Thymus (tissue), 11 donors: ENCODE data around the gene RNF212. TPM values are rescaled to one million over a fixed set of nuclear protein-coding genes. Genes with fewer than 3 reads are reported as not detected.

Experiments
- DNase-seq, 9 donors: peaks; one replicate each; pipeline ENCODE4 v3.0.0-alpha.2; 2013; ENCODE audit warnings: low spot score in 9 of 9, low read depth in 6 of 9, missing footprints in 1 of 9
- H3K27ac ChIP-seq, 2 donors: one replicate each; pipeline ENCODE4 v1.5.1; 2013; ENCODE audit warnings: control low read depth in 1 of 2, low read depth in 1 of 2, low read length in 1 of 2, mild to moderate bottlenecking in 1 of 2, moderate library complexity in 1 of 2
- H3K27me3 ChIP-seq, 2 donors: one replicate each; pipeline ENCODE4 v1.5.1; 2013; ENCODE audit warnings: low read length in 1 of 2; ENCODE audit not compliant: control insufficient read depth in 2 of 2, insufficient read depth in 1 of 2
- H3K36me3 ChIP-seq, 2 donors: one replicate each; pipeline ENCODE4 v1.5.1; 2013; ENCODE audit warnings: low read length in 1 of 2, mild to moderate bottlenecking in 1 of 2, moderate library complexity in 1 of 2; ENCODE audit not compliant: control insufficient read depth in 2 of 2, insufficient read depth in 2 of 2
- H3K4me1 ChIP-seq, 2 donors: one replicate each; pipeline ENCODE4 v1.5.1; 2013; ENCODE audit warnings: low read length in 2 of 2; ENCODE audit not compliant: control insufficient read depth in 2 of 2, insufficient read depth in 2 of 2
- H3K4me3 ChIP-seq, 2 donors: one replicate each; pipeline ENCODE4 v1.5.1; 2013; ENCODE audit warnings: low read length in 2 of 2, control low read depth in 1 of 2, mild to moderate bottlenecking in 1 of 2
- H3K9me3 ChIP-seq, 2 donors: one replicate each; pipeline ENCODE4 v1.5.1; 2013; ENCODE audit warnings: low read length in 1 of 2, mild to moderate bottlenecking in 1 of 2; ENCODE audit not compliant: control insufficient read depth in 2 of 2, insufficient read depth in 1 of 2
- whole genome bisulfite sequencing: extraction: QIAGEN DNeasy Blood & Tissue Kit; methylation state at CpG from one replicate; pipeline ENCODE4 v1.1.7; 2013; 5-methylcytosine and 5-hydroxymethylcytosine counted together
- polyA plus RNA-seq: library from polyadenylated mRNA; stranded (reverse); fragments of 200-250 nt; gene quantifications from one replicate; pipeline ENCODE4 v1.2.3, GENCODE V29; 2013
- total RNA-seq: library from RNA; stranded (reverse); fragments of 120-200 nt; gene quantifications from one replicate; pipeline ENCODE4 v1.2.4, GENCODE V29; 2013
- donor health status: healthy.

The RNF212 gene
- total and polyA plus RNA-seq, 2 donors: 1.1 to 11.2 TPM

DNA sequence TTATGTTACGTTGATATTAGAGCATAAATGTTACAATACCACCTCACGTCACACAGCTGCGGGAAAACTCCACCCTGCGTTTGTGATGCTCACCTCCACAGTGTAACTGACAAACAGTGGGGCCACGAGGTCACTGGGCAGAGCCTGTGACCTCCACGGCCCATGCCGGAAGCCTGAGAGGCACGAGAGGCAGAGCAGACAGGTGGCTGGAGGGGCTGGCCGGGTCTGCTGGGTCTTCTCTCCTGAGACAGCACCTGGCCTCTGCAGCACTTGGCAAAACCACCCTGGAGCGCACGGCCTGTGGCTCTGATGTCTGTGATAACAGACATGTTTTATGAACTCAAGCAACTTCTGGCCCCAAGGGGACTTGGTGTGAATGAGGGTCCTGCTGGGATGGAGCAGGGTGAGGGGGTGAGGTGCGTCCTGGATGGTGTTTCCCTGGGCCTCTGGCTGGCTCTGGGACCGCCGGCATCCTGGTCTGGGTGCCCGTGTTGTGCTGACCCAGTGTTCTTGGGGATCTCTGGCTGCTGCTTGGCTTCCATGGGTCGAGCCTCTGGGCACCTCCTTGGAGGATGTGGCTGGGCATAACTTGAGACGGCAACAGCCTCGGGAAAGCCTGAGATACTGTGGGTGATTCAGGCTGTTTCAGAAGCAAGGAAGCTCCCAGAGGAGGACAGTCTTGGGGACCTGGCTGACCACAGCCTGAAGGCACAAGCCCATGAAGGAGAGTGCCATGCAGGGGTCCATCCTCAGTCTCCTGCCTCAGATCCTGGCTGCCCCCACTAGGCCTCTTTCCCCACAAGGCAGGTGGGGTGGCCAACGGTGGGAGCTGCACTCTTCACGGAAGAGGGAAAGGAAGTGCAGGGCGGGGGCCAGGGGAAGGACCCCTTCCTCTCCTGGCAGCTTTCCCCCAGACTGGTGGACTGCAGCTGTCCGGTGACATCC lies 19.7 kb downstream of the RNF212 start:
- Histone ChIP-seq H3K4me1 (no peaks in the 10 kb centered on the region), H3K27ac (no peak overlapping the region), H3K9me3 (peaks cover 0 to 1% of the 10 kb centered on the region in 2 donors), H3K27me3 (no peaks in the 10 kb centered on the region), H3K4me3 (no peak overlapping the region), H3K36me3 (no peaks in the 10 kb centered on the region)
- no peak for DNase-seq
- 81% methylated on average over 22 of the region's 22 CpGs for WGBS

DNA sequence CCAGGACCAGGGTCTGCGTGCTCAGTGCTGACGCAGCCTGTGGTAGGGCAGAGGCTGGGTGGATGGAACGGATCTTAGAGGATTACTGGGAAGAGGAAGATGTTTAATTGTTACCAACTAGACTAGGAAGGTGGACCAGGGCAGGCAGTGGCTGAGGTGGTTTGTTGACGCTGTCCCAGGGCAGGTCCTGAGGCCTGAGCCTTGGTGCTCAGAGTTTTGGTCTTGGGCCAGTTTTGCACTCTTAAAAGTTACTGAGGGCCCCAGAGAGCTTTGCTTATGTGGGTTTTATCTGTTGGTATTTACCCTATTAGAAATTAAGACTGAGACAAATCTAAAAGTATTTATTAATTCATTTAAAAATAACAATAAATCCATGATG lies 20.4 kb downstream of the RNF212 start:
- no peak for DNase-seq
- peaks cover 0 to 4% of the 10 kb centered on the region in 2 donors for H3K9me3 ChIP-seq
- WGBS: 96% methylated on average over 4 of the region's 4 CpGs
- no peaks in the 10 kb centered on the region for H3K27me3 ChIP-seq
- H3K4me3 ChIP-seq: no peak overlapping the region
- no peaks in the 10 kb centered on the region for H3K4me1 ChIP-seq
- H3K36me3 ChIP-seq: no peaks in the 10 kb centered on the region
- no peak overlapping the region for H3K27ac ChIP-seq

DNA sequence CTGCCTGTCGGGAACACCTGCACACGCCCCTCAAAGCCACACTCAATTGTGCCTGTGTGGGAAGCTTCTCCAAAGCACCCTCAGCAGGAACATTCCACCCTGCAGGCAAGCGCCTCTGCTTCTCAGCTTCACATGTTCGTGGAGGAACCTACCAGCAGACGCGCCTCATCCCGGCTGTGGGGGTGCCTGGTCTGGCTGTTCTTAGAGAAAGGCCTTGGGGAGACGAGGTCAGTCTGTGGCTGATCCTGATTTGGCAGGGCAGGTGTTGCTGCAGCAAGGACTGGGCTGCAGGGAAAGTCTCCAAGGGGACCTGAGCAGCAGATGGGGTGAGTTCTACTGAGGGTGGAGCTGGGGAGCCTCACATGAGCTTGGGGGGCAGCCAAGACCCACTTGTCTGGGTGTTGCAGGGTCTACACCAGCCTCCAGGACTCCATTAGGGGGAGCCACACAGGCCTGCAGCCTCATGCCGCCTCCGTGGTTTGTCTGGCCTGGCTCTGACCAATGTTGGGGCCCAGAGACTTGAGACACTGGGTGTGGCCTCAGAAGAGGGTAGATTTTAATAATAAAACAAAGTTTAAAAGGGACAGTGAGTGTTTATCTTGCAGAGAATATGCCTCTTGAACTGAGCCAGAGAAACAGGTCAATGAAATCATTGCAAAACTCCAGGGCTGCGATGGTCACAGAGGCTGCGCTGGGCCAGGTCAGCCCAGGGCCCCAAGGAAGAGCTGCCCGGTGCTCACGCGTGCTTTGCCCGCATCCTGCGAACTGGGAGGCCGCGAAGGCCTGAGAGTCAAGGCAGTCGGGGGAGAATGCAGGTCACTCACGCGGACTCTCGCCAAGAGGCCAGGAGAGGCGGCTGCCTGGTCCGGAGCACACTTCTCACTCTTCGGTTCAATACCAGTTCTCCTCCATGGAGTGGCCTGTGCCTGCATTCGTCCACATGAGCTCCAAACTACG lies 21.1 kb downstream of the RNF212 start:
- 95% methylated on average over 28 of the region's 28 CpGs for WGBS
- Histone ChIP-seq H3K4me3 (no peak overlapping the region), H3K27ac (no peak overlapping the region), H3K36me3 (no peaks in the 10 kb centered on the region), H3K4me1 (no peaks in the 10 kb centered on the region), H3K9me3 (peaks cover 0 to 4% of the 10 kb centered on the region in 2 donors), H3K27me3 (no peaks in the 10 kb centered on the region)
- no peak for DNase-seq

DNA sequence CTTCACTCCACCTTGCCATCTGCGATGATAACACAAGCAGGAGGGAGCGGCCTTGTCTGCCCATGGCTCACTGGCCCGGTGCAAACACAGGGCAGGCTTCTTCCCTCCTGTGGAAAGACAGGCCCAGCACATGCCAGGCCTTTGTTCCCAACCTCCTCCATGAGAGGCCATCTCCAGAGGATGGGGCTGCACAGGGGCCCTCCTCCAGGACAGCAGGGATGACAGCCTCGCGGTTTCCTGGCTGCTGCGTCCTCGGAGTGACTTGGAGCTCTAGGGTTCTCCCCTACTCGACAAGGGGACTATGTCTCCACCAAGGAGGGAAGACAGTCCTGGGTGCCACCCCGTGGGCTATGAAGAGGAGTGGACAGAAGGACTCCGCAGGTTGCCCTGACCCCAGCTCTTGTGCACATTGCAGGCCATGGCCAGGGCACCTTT lies 21.8 kb downstream of the RNF212 start:
- DNase-seq: no peak
- H3K4me3 ChIP-seq: no peak overlapping the region
- no peaks in the 10 kb centered on the region for H3K27me3 ChIP-seq
- H3K9me3 ChIP-seq: peaks cover 0 to 4% of the 10 kb centered on the region in 2 donors
- WGBS: 97% methylated on average over 10 of the region's 10 CpGs
- H3K4me1 ChIP-seq: no peaks in the 10 kb centered on the region
- H3K27ac ChIP-seq: no peak overlapping the region
- H3K36me3 ChIP-seq: no peaks in the 10 kb centered on the region

DNA sequence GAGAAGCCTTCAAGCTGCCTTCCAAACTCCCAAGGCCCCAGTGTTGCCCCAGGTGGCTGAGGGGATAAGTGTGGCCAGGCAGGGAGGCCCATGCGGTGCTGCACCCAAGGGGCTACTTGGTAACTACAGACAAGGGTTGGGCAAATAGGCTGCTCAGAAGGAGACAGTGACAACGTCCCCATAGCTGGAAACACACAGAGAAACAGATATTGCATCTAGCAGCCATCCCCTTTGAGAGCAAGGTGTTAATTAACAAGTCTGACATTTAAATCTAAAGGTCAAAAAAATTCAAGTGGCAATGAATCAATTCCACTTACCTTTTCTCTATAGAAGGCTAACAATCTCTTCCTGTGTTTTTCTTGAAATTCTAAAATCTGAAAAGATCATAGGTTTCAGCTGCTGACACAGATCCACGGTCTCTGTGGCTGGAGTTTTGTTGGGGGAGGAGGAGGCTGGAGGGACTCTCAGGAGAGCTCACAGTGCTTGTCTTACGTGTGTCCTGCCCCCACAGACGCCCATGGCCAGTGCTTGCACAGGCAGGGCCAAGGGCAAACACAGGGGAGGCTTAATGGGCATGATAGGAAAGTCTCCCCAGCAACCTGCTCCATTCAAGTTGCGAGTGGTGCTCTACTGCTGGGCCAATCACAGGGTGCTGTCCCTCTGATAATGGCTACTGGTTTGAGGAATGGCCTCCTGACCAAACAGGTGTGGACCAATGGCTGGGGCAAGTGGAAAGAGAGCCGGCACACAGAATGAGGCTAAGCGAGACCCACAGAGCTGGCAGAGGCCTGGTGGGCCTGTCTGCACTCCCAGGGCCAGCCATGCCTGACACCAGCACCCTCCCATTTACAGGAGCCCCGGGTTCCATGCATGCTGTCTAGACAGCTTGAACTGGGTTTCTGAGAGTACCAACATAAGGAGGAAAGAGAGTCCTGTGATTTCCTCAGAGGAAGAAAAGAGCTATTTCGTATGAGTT lies 22.6 kb downstream of the RNF212 start:
- Histone ChIP-seq H3K36me3 (no peaks in the 10 kb centered on the region), H3K4me1 (no peaks in the 10 kb centered on the region), H3K27me3 (no peaks in the 10 kb centered on the region), H3K4me3 (no peak overlapping the region), H3K27ac (no peak overlapping the region), H3K9me3 (peaks cover 0 to 4% of the 10 kb centered on the region in 2 donors)
- whole genome bisulfite sequencing: 95% methylated on average over 10 of the region's 10 CpGs
- DNase-seq: no peak

DNA sequence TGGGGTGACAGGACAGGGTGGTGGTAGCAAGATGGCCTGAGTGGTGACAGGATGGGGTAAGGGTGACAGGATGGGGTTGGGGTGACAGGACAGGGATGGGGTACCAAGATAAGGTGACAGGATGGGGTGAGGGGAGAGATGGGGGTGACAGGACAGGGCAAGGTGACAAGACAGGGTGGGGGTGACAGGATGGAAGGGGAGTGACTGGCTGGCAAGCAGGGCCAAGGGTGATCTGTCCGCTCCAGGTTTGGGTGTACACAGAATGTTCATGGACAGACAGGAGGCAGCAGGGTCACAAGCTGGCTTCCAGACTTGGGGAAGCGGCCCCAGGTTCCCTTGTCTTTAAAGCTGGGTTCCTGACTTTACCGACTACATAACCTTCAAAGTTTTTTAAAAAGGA lies 23.3 kb downstream of the RNF212 start:
- Histone ChIP-seq H3K36me3 (no peaks in the 10 kb centered on the region), H3K27ac (no peak overlapping the region), H3K4me1 (no peaks in the 10 kb centered on the region), H3K27me3 (no peaks in the 10 kb centered on the region), H3K4me3 (no peak overlapping the region), H3K9me3 (peaks cover 0 to 4% of the 10 kb centered on the region in 2 donors)
- 97% methylated on average over 3 of the region's 3 CpGs for WGBS
- no peak for DNase-seq

DNA sequence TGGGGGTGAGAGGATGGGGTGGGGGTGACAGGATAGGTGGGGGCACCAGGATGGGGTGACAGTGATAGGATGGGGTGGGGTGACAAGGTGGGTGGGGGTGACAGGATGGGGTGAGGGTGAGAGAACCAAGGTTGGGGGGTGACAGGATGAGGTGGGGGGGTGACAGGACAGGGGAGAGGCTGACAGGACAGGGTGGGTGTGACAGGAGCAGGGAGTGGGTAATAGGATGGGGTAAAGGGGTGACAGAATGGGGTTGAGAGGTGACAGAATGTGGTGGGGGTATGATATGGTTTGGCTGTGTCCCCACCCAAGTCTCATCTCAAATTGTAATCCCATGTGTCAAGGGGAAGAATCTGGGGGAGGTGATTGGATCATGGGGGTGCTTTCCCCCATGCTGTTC lies 26.0 kb downstream of the RNF212 start:
- DNase-seq: no peak
- no peaks in the 10 kb centered on the region for H3K36me3 ChIP-seq
- peaks cover 0 to 4% of the 10 kb centered on the region in 2 donors for H3K9me3 ChIP-seq
- no peaks in the 10 kb centered on the region for H3K27me3 ChIP-seq
- no peak overlapping the region for H3K27ac ChIP-seq
- H3K4me3 ChIP-seq: no peak overlapping the region
- no peaks in the 10 kb centered on the region for H3K4me1 ChIP-seq

DNA sequence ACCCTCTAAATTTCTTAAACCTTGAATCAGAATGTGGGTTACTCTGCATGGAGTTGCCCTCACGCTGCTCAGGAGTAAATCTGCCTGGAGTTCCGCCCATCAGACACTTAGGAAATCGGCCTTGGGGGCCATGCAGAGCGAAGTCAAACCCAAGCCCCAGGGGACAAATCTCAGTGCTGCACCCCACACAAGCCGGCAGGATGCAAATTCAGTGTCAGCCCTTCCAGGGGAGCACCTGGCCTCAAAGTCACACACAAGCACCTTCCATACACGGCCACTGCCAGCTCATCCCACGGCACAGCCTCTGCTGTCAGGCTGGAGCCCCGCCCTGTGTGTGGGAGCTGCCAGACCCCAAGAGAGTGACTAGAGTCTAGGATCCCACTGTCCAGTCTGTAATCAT lies 27.4 kb downstream of the RNF212 start:
- Histone ChIP-seq H3K27me3 (peaks cover 0 to under 1% of the 10 kb centered on the region in 2 donors), H3K4me1 (no peaks in the 10 kb centered on the region), H3K9me3 (peaks cover 0 to 4% of the 10 kb centered on the region in 2 donors), H3K36me3 (no peaks in the 10 kb centered on the region), H3K27ac (no peak overlapping the region), H3K4me3 (no peak overlapping the region)
- no peak for DNase-seq
- 80% methylated on average over 8 of the region's 8 CpGs for WGBS
